K562 (cell line): Measurements from ENCODE around the gene LPIN1.

Experiments used
- BACH1 ChIP-seq: fragments of 200-800 bp; sonication (Bioruptor generic); IDR thresholded peaks from 2 replicates; pipeline ENCODE4 v1.6.1; 2016; ENCODE audit warnings: missing genetic modification characterization, missing compliant biosample characterization
- BRD4 ChIP-seq: fragments of 200-600 bp; sonication (generic); IDR thresholded peaks from 2 replicates; pipeline ENCODE4 v1.6.1; 2017; ENCODE audit warnings: inconsistent platforms
- GATA2 ChIP-seq: sonication (generic); formaldehyde crosslinking; IDR thresholded peaks from 2 replicates; pipeline ENCODE4 v1.4.0; 2020; ENCODE audit warnings: mild to moderate bottlenecking, missing genetic modification reagents
- HMBOX1 ChIP-seq: sonication (generic); IDR thresholded peaks from 2 replicates; pipeline ENCODE4 v1.6.1; 2016
- NFYB ChIP-seq: IDR thresholded peaks from 2 replicates; pipeline ENCODE4 v1.6.1; 2011; ENCODE audit warnings: mild to moderate bottlenecking, moderate library complexity; ENCODE audit not compliant: insufficient read length; ENCODE audit errors: extremely low read depth
- POLR2A ChIP-seq: fragments of 450-650 bp; conservative IDR thresholded peaks from 2 replicates; pipeline ENCODE4 v1.6.1; 2016
- STAT5B ChIP-seq: fragments of 250-450 bp; sonication (Bioruptor Pico); IDR thresholded peaks from 2 replicates; pipeline ENCODE4 v1.8.0; 2021; ENCODE audit warnings: mild to moderate bottlenecking, inconsistent platforms

GRCh38 chr2:11872948-11873269 is 126.5 kb downstream of the LPIN1 start:
- TF ChIP-seq NFYB (no peak), GATA2 (CRISPR knock-in tag) (no peak), POLR2A (no peak), STAT5B (no peak), BACH1 (no peak), BRD4 (no peak), HMBOX1 (no peak)
